ENCODE measurements around the gene C6orf141. TPM values are rescaled to one million over a fixed set of nuclear protein-coding genes. Genes with fewer than 3 reads are reported as not detected.
A peak's percentile ranks its signal among the peaks of the same experiment; 100 is the strongest.

C6orf141 gene
- total RNA-seq, 1 experiment from 2014 or later = 43.8 TPM

- CTCF ChIA-PET = no interaction called here
- TF ChIP-seq CTCF (conservative IDR thresholded peaks at IDR 0.05; ENCODE audit: low read depth, low read length) = no peak
- no peak for TF ChIP-seq EZH2phosphoT487 (IDR thresholded peaks at IDR 0.05; ENCODE audit: borderline replicate concordance, low read length)
- TF ChIP-seq EZH2 (IDR thresholded peaks at IDR 0.05; ENCODE audit: low read length, unreplicated experiment) = no peak
- ATAC-seq (no peak), DNase-seq (no peak)
- H3K4me2 ChIP-seq (ENCODE audit: low read length) = no peak overlapping the region
- no peak overlapping the region for H3K27ac ChIP-seq (ENCODE audit: low read length)
- no peaks in the 10 kb centered on the region for H3K9me2 ChIP-seq (replicated peaks; ENCODE audit: low read length)
- H4K20me1 ChIP-seq (ENCODE audit: low read length) = no peaks in the 10 kb centered on the region
- no peaks in the 10 kb centered on the region for H3F3A ChIP-seq (ENCODE audit: low read length, unreplicated experiment)
- POLR2A ChIA-PET (ENCODE audit: unreplicated experiment) = no interaction called here
- intact Hi-C loops (cut with micrococcal nuclease) = no loop called here
- no peak overlapping the region for H3K4me3 ChIP-seq (ENCODE audit: low read length)
- H3K9me3 ChIP-seq (ENCODE audit: low read length) = no peaks in the 10 kb centered on the region
- H3K27me3 ChIP-seq (ENCODE audit: low read length) = no peaks in the 10 kb centered on the region
- no peak overlapping the region for H2AFZ ChIP-seq (ENCODE audit: low read length)
- H3K9ac ChIP-seq (ENCODE audit: low read length) = no peak overlapping the region
- no TSS peak for BruUV-seq (replicated peaks)
- no peaks in the 10 kb centered on the region for H3K36me3 ChIP-seq (ENCODE audit: low read depth, low read length)
- H3K79me2 ChIP-seq (ENCODE audit: low read length) = no peaks in the 10 kb centered on the region
- H3K4me1 ChIP-seq (ENCODE audit: insufficient read depth, low read length) = peaks cover 3% of the 10 kb centered on the region; the same call in 1 of the 2 replicates
Observed at GRCh38 chr6:49528571-49528970, 21.9 kb upstream of the C6orf141 start.

DNA sequence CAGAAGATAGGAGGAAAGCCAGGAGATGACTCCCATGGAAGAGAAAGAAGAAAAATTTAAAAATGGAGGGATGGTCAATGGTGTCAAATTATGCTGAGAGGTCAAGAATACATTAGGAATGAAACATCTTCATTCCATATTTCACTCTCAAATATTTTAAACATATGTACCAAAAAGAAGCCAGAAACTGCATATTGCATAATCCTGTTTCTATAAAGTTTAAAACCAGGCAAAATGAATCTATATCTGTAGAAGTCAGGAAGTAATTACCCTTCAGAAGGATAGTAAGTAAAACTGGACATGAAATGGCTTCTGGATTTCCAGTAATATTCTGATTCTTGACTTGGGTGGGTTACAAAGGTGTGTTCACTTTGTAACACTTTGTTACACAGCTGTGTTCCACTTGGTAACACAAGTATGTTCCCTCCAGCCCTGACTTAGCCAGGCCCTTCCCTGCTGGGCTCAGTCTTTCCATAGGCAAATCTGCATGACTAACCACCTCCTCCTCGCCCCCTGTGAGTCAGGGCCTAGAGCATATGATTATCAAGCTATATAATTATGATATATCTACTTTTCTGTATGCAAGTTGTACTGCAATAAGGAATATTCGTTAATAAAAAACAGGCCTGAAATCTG, 20.2 kb upstream of the C6orf141 start:
- Histone ChIP-seq H3K9me3 (ENCODE audit: low read length) (no peaks in the 10 kb centered on the region), H3K4me3 (ENCODE audit: low read length) (no peak overlapping the region), H3K9me2 (replicated peaks; ENCODE audit: low read length) (no peaks in the 10 kb centered on the region), H3K27me3 (ENCODE audit: low read length) (no peaks in the 10 kb centered on the region), H3K79me2 (ENCODE audit: low read length) (no peaks in the 10 kb centered on the region), H3F3A (ENCODE audit: low read length, unreplicated experiment) (no peaks in the 10 kb centered on the region), H3K4me1 (ENCODE audit: insufficient read depth, low read length) (peaks cover 3% of the 10 kb centered on the region; the same call in 1 of the 2 replicates), H3K36me3 (ENCODE audit: low read depth, low read length) (no peaks in the 10 kb centered on the region), H4K20me1 (ENCODE audit: low read length) (no peaks in the 10 kb centered on the region), H2AFZ (ENCODE audit: low read length) (no peak overlapping the region), H3K4me2 (ENCODE audit: low read length) (no peak overlapping the region), H3K27ac (ENCODE audit: low read length) (no peak overlapping the region), H3K9ac (ENCODE audit: low read length) (no peak overlapping the region)
- ATAC-seq (peak; percentile 56), DNase-seq (peak; percentile 53)
- BruUV-seq (replicated peaks) = no TSS peak
- POLR2A ChIA-PET (ENCODE audit: unreplicated experiment) = no interaction called here
- no peak for TF ChIP-seq CTCF (conservative IDR thresholded peaks at IDR 0.05; ENCODE audit: low read depth, low read length)
- no peak for TF ChIP-seq EZH2phosphoT487 (IDR thresholded peaks at IDR 0.05; ENCODE audit: borderline replicate concordance, low read length)
- no peak for TF ChIP-seq EZH2 (IDR thresholded peaks at IDR 0.05; ENCODE audit: low read length, unreplicated experiment)
- intact Hi-C loops (cut with micrococcal nuclease) = loop anchor here (5.0 kb wide), 1 partner anchor 92 kb away; no protein-coding TSS in a partner anchor
- CTCF ChIA-PET = interaction anchor here (0.6 kb wide), 1 partner anchor 77 kb away, joined by 3 read pairs; no protein-coding TSS in a partner anchor

Data from PC-3 (cell line).